Measurements from ENCODE around the gene RPS6KA1.
"Not testable (repeated sequence)": the region's sequence is repeated elsewhere in the genome, so short reads cannot be mapped to it uniquely, and the experiment has no call there.

The RPS6KA1 gene

GRCh38 chr1:26529655-26530409 lies at the start of gene RPS6KA1:
TSS of gene RPS6KA1 (plus strand) at chr1:26529761. CDS start at chr1:26529921, 160 bp downstream.
- peak; percentile 51 for DNase-seq (ENCODE audit: low read depth)

GRCh38 chr1:26482921-26483320 lies 46.6 kb upstream of the RPS6KA1 start:
- no peak for DNase-seq (ENCODE audit: low read depth)

- DNase-seq (ENCODE audit: low read depth), result no peak
These were observed 45.6 kb upstream of the RPS6KA1 start for GRCh38 chr1:26483980-26484379.

DNA sequence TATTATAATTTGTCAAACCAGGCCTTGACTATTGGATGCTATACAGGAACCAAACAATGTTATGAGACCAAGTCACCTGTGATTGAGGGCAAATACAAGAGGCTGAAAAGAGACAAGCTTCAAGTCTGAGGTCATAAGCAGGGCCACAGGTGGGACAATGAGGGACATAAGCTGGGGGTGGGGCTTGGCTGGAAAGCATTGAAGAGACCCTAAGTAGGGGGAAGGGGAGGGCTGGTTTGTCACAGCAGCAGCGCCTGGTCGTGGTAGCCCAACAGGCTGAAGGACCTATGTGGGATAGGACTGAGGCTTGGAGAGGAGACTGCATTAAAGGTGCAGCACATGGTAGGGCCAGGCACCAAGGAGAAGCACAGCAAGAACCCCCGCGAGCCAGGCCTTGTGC lies 39.4 kb upstream of the RPS6KA1 start:
- no peak for DNase-seq (ENCODE audit: low read depth)

DNA sequence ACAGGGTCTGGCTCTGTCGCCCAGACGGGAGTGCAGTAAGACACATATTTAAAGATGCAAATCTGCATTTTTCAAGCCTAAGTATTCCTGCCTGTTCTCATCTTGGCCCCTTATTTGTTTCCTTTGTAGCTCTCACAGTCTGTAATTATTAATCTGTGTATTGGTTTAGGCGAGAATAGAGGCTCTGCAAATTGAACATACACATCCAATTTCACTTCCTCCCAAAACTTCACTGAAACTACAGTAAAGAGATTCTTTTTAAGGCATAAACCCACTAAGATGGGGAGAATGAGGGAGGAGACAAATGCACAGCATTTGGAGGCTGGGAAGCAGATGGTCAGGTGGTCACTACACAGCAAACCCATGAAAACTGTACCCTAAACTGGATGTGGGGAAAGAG lies 36.3 kb upstream of the RPS6KA1 start:
- no peak for DNase-seq (ENCODE audit: low read depth)

- DNase-seq (ENCODE audit: low read depth), result no peak
These were observed 35.6 kb upstream of the RPS6KA1 start for GRCh38 chr1:26493938-26494337.

GRCh38 chr1:26496861-26497260 lies 32.7 kb upstream of the RPS6KA1 start:
- no peak for DNase-seq (ENCODE audit: low read depth)

DNA sequence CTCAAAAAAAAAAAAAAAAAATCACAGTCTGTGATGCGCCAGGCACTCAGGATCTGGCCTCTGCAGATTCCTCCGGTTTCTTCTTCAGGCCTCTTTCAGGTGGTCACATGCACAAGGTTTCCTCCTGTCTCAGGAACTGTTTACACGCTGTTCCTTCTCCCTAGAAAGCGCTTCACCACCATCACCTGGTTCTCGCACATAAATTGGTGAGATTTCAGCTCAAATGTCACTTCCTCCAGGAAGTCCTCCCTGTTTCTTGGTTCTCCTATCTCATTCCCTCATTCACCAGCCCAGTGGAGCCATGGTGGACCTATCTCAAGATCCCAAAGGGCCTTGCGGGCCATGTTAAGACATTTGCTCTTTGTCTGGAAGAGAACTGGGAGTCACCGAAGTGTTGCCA lies 30.7 kb upstream of the RPS6KA1 start:
- DNase-seq (ENCODE audit: low read depth), result no peak

- peak; percentile 88 for DNase-seq (ENCODE audit: low read depth)
These were observed 28.9 kb upstream of the RPS6KA1 start for GRCh38 chr1:26500488-26501175.

GRCh38 chr1:26510711-26511110 lies 18.9 kb upstream of the RPS6KA1 start:
- not testable (repeated sequence) for DNase-seq (ENCODE audit: low read depth)

DNA sequence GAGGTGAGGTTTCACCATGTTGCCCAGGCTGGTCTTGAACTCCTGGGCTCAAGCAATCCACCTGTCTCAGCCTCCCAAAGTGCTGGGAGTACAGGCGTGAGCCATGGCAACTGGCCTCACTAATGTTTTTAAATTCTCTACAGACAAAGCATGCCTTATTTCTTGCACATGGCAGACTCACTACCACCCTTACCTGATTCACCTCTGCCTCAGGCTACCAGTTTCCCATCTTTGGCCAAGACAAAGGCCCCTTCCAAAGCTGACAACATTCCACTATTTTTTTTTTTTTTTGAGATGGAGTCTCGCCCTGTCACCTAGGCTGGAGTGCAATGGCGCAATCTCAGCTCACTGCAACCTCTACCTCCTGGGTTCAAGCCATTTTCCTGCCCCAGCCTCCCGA lies 13.7 kb upstream of the RPS6KA1 start:
- not testable (repeated sequence) for DNase-seq (ENCODE audit: low read depth)

GRCh38 chr1:26516987-26517765 lies 12.4 kb upstream of the RPS6KA1 start:
- no peak for DNase-seq (ENCODE audit: low read depth)

DNA sequence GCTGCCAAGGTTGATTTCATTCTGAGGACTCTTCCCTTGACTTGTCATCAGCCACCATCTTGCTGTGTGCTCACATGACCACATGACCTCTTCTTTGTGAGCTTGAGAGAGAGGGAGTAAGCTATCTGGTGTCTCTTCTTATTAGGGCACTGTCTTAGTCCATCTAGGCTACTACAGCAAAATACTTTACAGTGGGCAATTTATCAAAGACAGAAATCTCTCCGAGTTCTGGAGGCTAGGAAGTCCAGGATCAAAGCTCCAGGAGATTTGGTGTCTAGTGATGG lies 11.9 kb upstream of the RPS6KA1 start:
- DNase-seq (ENCODE audit: low read depth), result no peak

DNA sequence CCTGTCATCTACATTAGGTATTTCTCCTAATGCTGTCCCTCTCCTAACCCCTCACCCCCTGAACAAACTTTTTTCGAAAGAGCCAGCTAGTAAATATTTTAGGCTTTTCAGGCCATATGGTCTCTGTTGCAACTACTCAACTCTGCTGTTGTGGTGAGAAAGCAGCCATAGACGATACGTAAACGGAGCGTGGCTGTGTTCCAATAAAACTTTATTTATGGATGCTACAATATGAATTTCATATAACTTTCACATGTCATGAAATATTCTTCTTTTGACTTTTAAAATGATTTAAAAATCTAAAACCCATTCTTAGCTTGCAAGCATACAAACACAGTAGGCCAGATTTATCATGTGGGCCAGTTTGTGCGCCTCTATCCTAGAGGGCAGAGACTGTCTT lies 11.2 kb upstream of the RPS6KA1 start:
- no peak for DNase-seq (ENCODE audit: low read depth)

DNA sequence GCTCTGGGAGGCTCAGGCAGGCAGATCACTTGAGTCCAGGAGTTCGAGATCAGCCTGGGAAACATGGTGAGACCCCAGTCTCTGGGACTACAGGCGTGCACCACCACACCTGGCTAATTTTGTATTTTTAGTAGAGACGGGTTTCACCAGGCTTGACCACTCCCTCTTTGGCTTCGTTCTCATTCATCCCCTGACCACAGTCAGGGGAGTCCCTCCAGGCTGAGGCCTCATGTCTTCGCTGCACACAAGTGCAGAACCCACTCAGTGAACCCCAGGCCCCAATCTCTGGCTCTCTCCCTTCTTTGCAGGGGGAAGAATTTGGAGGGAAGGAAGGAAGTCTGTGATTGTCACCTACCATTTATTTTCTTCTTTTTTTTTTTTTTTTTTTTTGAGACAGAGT lies 9.2 kb upstream of the RPS6KA1 start:
- no peak for DNase-seq (ENCODE audit: low read depth)

DNA sequence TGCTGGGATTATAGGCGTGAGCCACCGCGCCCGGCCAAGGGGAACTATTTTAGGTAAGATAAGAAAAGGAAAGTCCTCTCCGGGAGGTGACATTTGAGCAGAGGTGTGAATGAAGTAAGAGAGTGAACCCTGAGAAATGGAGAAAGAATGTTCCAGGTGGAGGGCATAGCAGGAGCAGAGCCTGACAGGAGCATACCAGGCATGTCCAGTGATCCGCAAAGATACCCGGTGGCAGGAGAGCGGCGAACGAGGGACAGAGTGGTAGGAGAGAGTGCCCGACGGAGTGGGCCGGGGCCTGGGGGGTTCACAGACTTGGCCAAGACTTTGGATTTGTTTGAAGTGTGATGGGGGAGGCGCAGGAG lies 7.9 kb upstream of the RPS6KA1 start:
- DNase-seq (ENCODE audit: low read depth), result no peak

GRCh38 chr1:26522073-26522472 lies 7.5 kb upstream of the RPS6KA1 start:
- DNase-seq (ENCODE audit: low read depth), result no peak

DNA sequence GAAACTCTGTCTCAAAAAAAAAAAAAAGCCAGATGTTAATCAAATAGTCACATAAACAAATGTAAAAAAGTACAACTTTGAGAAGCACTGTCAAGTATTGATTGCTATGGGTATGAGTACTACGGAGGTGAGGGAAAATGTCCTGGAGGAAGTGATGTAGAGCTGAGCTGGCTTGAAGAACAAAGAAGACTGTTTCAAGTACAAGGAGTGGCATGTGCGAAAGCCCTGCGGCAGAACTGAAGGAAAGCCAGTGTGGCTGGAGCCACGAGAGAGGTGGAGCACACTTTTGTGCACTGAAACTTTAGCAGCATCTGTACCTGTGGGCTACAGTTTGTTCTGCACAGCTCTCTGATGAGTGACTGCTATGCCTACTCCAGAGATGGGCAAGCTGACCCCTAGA lies 5.4 kb upstream of the RPS6KA1 start:
- no peak for DNase-seq (ENCODE audit: low read depth)

DNA sequence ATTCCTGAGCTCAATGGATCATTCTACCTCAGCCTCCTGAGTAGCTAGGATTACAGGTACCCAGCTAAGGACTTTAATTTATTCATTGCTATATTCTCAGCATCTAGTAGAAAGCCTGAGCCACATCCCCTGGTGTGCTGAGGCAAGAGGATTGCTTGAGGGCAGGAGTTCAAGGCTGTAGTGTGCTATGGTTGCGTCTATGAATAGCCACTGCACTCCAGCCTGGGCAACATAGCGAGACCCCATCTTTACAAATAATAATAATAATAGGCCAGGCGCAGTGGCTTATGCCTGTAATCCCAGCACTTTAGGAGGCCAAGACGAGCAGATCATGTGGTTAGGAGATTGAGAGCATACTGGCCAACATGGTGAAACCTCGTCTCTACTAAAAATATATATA lies 3.3 kb upstream of the RPS6KA1 start:
- no peak for DNase-seq (ENCODE audit: low read depth)

DNA sequence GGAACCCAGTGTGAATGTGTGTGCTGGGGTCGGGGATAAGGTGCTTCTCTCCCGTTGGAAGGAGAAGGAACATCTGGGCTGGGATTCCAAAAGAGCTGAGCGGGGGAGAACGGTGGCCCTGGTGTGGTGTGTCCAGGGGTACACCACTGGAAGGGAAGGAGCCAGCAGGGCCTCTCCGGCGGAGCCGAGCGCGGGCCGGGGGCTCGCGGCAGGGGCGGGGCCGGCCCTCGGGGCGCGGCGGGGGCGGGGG lies 231 bp upstream of the RPS6KA1 start:
- DNase-seq (ENCODE audit: low read depth), result no peak

DNA sequence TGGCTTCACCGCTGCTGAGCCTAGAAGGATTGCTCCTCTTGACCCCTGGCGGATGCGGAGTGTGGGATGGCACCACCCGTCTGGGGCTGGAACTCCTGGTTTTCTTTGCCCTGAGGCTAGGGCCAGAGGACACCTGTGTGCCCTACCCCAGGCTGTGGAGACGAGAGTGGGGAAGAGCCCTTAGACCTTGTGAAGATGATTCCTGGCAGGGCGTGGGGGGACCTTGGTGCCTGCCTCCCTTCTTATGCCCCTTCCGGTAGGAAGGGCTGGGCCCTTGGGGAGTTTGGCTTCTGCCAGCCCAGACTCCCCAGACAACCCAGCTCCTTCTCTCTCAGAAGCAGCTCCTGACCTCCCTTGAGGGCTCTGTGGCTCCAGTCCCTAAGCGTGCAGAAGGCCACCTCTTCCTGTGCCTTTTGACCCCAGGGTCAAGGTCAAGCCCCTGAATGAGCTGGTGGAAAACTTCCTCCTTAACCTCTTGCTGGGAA lies 891 bp downstream of the RPS6KA1 start:
- no peak for DNase-seq (ENCODE audit: low read depth)

GRCh38 chr1:26530895-26531598 lies 1.5 kb downstream of the RPS6KA1 start:
- no peak for DNase-seq (ENCODE audit: low read depth)

GRCh38 chr1:26531651-26532131 lies 2.1 kb downstream of the RPS6KA1 start:
- DNase-seq (ENCODE audit: low read depth), result no peak

Measured in stimulated activated CD8-positive, alpha-beta memory T cell treated with anti-CD3 and anti-CD28 coated beads, Interleukin-4, amount 100 ng/mL, for 24 hours (primary cell).